WERI-Rb-1 (cell line): Measurements from ENCODE around the gene TMPRSS9.

ENCODE experiments used
- DNase-seq: peaks from one replicate; pipeline ENCODE4 v3.0.0-alpha.2; 2020
- H3K27ac ChIP-seq: fragments of 250-450 bp; sonication (Bioruptor Pico); 2 replicates; pipeline ENCODE4 v1.5.1; 2020; ENCODE audit warnings: mild to moderate bottlenecking, moderate library complexity
- H3K27me3 ChIP-seq: fragments of 250-450 bp; sonication (Bioruptor Pico); 2 replicates; pipeline ENCODE4 v1.5.1; 2021; ENCODE audit warnings: mild to moderate bottlenecking, low read depth, moderate library complexity; ENCODE audit not compliant: insufficient read depth, severe bottlenecking
- H3K36me3 ChIP-seq: fragments of 250-450 bp; sonication (Bioruptor Pico); 2 replicates; pipeline ENCODE4 v1.5.1; 2020; ENCODE audit warnings: mild to moderate bottlenecking, moderate library complexity
- H3K4me3 ChIP-seq: 2 replicates; pipeline ENCODE4 v1.5.1; 2011; ENCODE audit warnings: low read depth, mild to moderate bottlenecking, control low read depth, low read length
- H3K9me3 ChIP-seq: fragments of 250-450 bp; sonication (Bioruptor Pico); 2 replicates; pipeline ENCODE4 v1.5.1; 2021; ENCODE audit warnings: mild to moderate bottlenecking, moderate library complexity; ENCODE audit not compliant: severe bottlenecking
- CTCF ChIP-seq: IDR thresholded peaks from 2 replicates; pipeline ENCODE4 v1.5.1; 2011; ENCODE audit warnings: low read depth, mild to moderate bottlenecking, control low read depth, inconsistent platforms, low read length

TMPRSS9 gene

GRCh38 chr19:2419754-2420153, 59.7 kb downstream of the TMPRSS9 start:
- H3K27me3 ChIP-seq = no peaks in the 10 kb centered on the region
- no peaks in the 10 kb centered on the region for H3K9me3 ChIP-seq
- no peak for TF ChIP-seq CTCF
- H3K36me3 ChIP-seq = peaks cover 6% of the 10 kb centered on the region
- no peak for DNase-seq
- no peak overlapping the region for H3K4me3 ChIP-seq
- H3K27ac ChIP-seq = no peak overlapping the region

GRCh38 chr19:2420490-2420889, 60.4 kb downstream of the TMPRSS9 start:
- no peaks in the 10 kb centered on the region for H3K9me3 ChIP-seq
- H3K27me3 ChIP-seq = no peaks in the 10 kb centered on the region
- DNase-seq = no peak
- H3K4me3 ChIP-seq = no peak overlapping the region
- H3K27ac ChIP-seq = no peak overlapping the region
- peaks cover 6% of the 10 kb centered on the region for H3K36me3 ChIP-seq
- no peak for TF ChIP-seq CTCF

GRCh38 chr19:2421581-2422306, 61.7 kb downstream of the TMPRSS9 start:
- H3K36me3 ChIP-seq = peaks cover 19% of the 10 kb centered on the region
- H3K27ac ChIP-seq = no peak overlapping the region
- TF ChIP-seq CTCF = no peak
- H3K4me3 ChIP-seq = no peak overlapping the region
- DNase-seq = no peak
- no peaks in the 10 kb centered on the region for H3K9me3 ChIP-seq
- no peaks in the 10 kb centered on the region for H3K27me3 ChIP-seq

GRCh38 chr19:2423071-2423914, 63.2 kb downstream of the TMPRSS9 start:
- no peak for DNase-seq
- H3K36me3 ChIP-seq = peaks cover 19% of the 10 kb centered on the region
- H3K27ac ChIP-seq = no peak overlapping the region
- H3K9me3 ChIP-seq = no peaks in the 10 kb centered on the region
- no peaks in the 10 kb centered on the region for H3K27me3 ChIP-seq
- no peak overlapping the region for H3K4me3 ChIP-seq
- TF ChIP-seq CTCF = no peak

GRCh38 chr19:2423915-2424685, 64.0 kb downstream of the TMPRSS9 start:
- TF ChIP-seq CTCF = no peak
- Histone ChIP-seq H3K36me3 (peaks cover 19% of the 10 kb centered on the region), H3K27ac (no peak overlapping the region), H3K9me3 (no peaks in the 10 kb centered on the region), H3K4me3 (no peak overlapping the region), H3K27me3 (no peaks in the 10 kb centered on the region)
- no peak for DNase-seq
